K562 (cell line): Measurements from ENCODE around the gene THAP9. TPM values are rescaled to one million over a fixed set of nuclear protein-coding genes. Genes with fewer than 3 reads are reported as not detected.

Experiments used
- BRD4 ChIP-seq: fragments of 200-600 bp; sonication (generic); IDR thresholded peaks from 2 replicates; pipeline ENCODE4 v1.6.1; 2017; ENCODE audit warnings: inconsistent platforms
- CSDE1 ChIP-seq, 2 experiments: fragments of 450-650 bp; IDR thresholded peaks; 2 replicates each; pipeline ENCODE4 v1.6.1; 2016; ENCODE audit warnings: mild to moderate bottlenecking in 1 of 2
- HEY1 ChIP-seq: fragments of 250-450 bp; sonication (Bioruptor Pico); IDR thresholded peaks from 2 replicates; pipeline ENCODE4 v1.5.0; 2020; ENCODE audit warnings: mild to moderate bottlenecking, moderate library complexity, borderline replicate concordance
- KLF6 ChIP-seq: fragments of 250-450 bp; sonication (Bioruptor Pico); IDR thresholded peaks from 2 replicates; pipeline ENCODE4 v1.4.0; 2020; ENCODE audit warnings: mild to moderate bottlenecking, moderate library complexity, borderline replicate concordance
- RBM25 ChIP-seq: fragments of 200-400 bp; formaldehyde crosslinking; IDR thresholded peaks from 2 replicates; pipeline ENCODE4 v1.6.1; 2018; ENCODE audit warnings: low read length, low read depth, moderate library complexity; ENCODE audit not compliant: severe bottlenecking
- TAF15 ChIP-seq: fragments of 200-400 bp; formaldehyde crosslinking; IDR thresholded peaks from 2 replicates; pipeline ENCODE4 v1.6.1; 2017; ENCODE audit warnings: mild to moderate bottlenecking, low read depth, low read length, moderate library complexity
- TEAD2 ChIP-seq: fragments of 450-650 bp; IDR thresholded peaks from 2 replicates; pipeline ENCODE4 v1.6.1; 2016; ENCODE audit warnings: missing genetic modification characterization, control low read depth, missing compliant biosample characterization
- ZC3H11A ChIP-seq: IDR thresholded peaks from 2 replicates; pipeline ENCODE4 v1.6.1; 2012; ENCODE audit warnings: low read depth, low read length, improper control_type of control experiment
- ZNF76 ChIP-seq: fragments of 250-450 bp; sonication (Bioruptor Pico); IDR thresholded peaks from 2 replicates; pipeline ENCODE4 v1.4.0; 2020; ENCODE audit warnings: mild to moderate bottlenecking, moderate library complexity, borderline replicate concordance
- polyA plus RNA-seq, 8 experiments: library from polyadenylated mRNA; depleted of rRNA in 4 of 8; stranded (reverse) in 5 of 8; unstranded in 3 of 8; fragments of >200 nt; fragmentation: Nextera tagmentation in 2 of 8; fragmentation: Illumina TruSeq in 1 of 8; extraction: Ambion mirVana in 2 of 8; extraction: Trizol in 1 of 8; gene quantifications; 2 replicates each; pipeline versions ENCODE4 v1.2.1 to v1.2.3, GENCODE V29; 2011 to 2014; ENCODE audit warnings: inconsistent platforms in 1 of 8, missing spikeins in 1 of 8
- total RNA-seq, 7 experiments: library from RNA; depleted of rRNA in 6 of 7; stranded (reverse); fragments of >200 nt in 6 of 7; fragmentation: Illumina TruSeq in 2 of 7; extraction: Trizol in 2 of 7; gene quantifications; 2 replicates each; pipeline versions ENCODE4 v1.2.1 to v1.2.3, GENCODE V29; 2011 to 2021; ENCODE audit warnings: low replicate concordance in 1 of 7
- TF ChIP-seq, protein P1 (sequence below): sonication (generic); formaldehyde crosslinking; IDR thresholded peaks from 2 replicates; pipeline ENCODE4 v1.8.0; 2022; ENCODE audit warnings: missing genetic modification reagents, mild to moderate bottlenecking, borderline replicate concordance
- TF ChIP-seq, protein P2 (sequence below): sonication (generic); formaldehyde crosslinking; IDR thresholded peaks from 2 replicates; pipeline ENCODE4 v1.8.1; 2023; ENCODE audit warnings: mild to moderate bottlenecking, missing genetic modification reagents
- TF ChIP-seq, protein P3 (sequence below), 2 experiments: fragments of 450-650 bp; IDR thresholded peaks; 2 replicates each; pipeline ENCODE4 v1.6.1; 2016
- TF ChIP-seq, protein P4 (sequence below): sonication (generic); formaldehyde crosslinking; IDR thresholded peaks from 2 replicates; pipeline ENCODE4 v1.8.0; 2022; ENCODE audit warnings: missing genetic modification reagents, mild to moderate bottlenecking, moderate library complexity, borderline replicate concordance
- TF ChIP-seq, protein P5 (sequence below), 3 experiments: IDR thresholded peaks in 2 of 3; conservative IDR thresholded peaks in 1 of 3; 2 replicates each; pipeline ENCODE4 v1.5.1; 2011 to 2012; ENCODE audit warnings: low read length in 3 of 3, mild to moderate bottlenecking in 3 of 3, control low read depth in 2 of 3, improper control_type of control experiment in 1 of 3, inconsistent platforms in 1 of 3, low read depth in 1 of 3, mixed read lengths in 1 of 3, moderate library complexity in 1 of 3; ENCODE audit not compliant: insufficient read depth in 2 of 3
- TF ChIP-seq, protein P6 (sequence below), 2 experiments: fragments of 150-350 bp in 1 of 2; IDR thresholded peaks; 2 replicates each; pipeline ENCODE4 v1.6.1; 2012 to 2016; ENCODE audit warnings: low read depth in 2 of 2, low read length in 2 of 2, mild to moderate bottlenecking in 1 of 2, moderate library complexity in 1 of 2

THAP9 gene
- total and polyA plus RNA-seq, 9 of the 15 experiments (the other 6 are each of a cell fraction or from before 2014, with no cell fraction given): 3.4 to 7.0 (median 5.4) TPM

DNA sequence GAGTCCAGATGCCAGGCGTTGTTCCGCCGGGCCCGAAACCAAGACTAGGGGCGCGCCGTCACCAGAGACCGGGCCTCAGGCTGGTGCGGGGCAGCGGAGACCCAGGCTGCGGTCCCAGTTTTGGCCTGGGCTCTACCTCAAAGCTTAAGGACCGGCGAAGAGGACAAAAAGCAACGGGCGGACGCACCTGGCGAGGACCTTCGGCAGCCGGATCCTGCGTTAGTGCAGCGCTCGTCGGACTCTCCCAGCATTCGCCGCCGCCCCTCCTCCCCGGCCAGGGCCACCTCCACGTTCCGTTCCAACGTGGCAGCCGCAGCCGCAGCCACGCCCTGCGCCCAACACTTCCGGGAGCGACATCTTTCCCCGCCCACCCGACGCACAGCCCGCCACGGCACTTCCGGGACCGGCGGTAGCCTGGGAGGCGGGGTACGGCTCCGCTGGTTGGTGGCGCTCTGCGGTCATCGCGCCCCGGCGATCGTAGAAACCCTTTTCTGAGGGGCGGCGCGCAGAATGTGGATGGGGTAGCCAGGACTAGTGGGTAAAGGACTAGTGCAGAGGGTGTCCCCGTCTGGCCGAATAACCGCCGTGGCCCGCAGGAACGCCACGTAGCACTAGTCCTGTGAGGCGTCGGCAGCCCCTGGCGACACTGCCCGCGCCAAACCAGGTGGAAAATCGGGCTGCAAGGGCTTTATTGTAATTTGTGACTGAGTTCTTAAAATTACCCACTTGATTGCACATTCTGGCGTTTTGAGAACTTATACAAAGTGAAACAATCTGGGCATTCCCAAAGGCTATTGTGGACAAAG, 9.4 kb upstream of the THAP9 start, which contains the start of gene SEC31A (continued):
- TF ChIP-seq, protein P1, sequence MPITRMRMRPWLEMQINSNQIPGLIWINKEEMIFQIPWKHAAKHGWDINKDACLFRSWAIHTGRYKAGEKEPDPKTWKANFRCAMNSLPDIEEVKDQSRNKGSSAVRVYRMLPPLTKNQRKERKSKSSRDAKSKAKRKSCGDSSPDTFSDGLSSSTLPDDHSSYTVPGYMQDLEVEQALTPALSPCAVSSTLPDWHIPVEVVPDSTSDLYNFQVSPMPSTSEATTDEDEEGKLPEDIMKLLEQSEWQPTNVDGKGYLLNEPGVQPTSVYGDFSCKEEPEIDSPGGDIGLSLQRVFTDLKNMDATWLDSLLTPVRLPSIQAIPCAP (CRISPR knock-in tag): no peak
- TF ChIP-seq BRD4 (peak; percentile 67; the same call in 1 of the 2 replicates), RBM25 (no peak), ZNF76 (CRISPR knock-in tag) (no peak), HEY1 (CRISPR knock-in tag) (no peak), TEAD2 (tag) (no peak), KLF6 (peak; percentile 98), TAF15 (no peak), ZC3H11A (no peak), CSDE1 (IDR thresholded peaks at IDR 0.05) (no peak)
- TF ChIP-seq, protein P2, sequence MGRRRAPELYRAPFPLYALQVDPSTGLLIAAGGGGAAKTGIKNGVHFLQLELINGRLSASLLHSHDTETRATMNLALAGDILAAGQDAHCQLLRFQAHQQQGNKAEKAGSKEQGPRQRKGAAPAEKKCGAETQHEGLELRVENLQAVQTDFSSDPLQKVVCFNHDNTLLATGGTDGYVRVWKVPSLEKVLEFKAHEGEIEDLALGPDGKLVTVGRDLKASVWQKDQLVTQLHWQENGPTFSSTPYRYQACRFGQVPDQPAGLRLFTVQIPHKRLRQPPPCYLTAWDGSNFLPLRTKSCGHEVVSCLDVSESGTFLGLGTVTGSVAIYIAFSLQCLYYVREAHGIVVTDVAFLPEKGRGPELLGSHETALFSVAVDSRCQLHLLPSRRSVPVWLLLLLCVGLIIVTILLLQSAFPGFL (CRISPR knock-in tag): no peak
- TF ChIP-seq, protein P3, sequence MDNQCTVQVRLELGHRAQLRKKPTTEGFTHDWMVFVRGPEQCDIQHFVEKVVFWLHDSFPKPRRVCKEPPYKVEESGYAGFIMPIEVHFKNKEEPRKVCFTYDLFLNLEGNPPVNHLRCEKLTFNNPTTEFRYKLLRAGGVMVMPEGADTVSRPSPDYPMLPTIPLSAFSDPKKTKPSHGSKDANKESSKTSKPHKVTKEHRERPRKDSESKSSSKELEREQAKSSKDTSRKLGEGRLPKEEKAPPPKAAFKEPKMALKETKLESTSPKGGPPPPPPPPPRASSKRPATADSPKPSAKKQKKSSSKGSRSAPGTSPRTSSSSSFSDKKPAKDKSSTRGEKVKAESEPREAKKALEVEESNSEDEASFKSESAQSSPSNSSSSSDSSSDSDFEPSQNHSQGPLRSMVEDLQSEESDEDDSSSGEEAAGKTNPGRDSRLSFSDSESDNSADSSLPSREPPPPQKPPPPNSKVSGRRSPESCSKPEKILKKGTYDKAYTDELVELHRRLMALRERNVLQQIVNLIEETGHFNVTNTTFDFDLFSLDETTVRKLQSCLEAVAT (IDR thresholded peaks at IDR 0.05): peak in 1 of 2 experiments; percentile 92; a peak in 2 of 4 replicates
- TF ChIP-seq, protein P4, sequence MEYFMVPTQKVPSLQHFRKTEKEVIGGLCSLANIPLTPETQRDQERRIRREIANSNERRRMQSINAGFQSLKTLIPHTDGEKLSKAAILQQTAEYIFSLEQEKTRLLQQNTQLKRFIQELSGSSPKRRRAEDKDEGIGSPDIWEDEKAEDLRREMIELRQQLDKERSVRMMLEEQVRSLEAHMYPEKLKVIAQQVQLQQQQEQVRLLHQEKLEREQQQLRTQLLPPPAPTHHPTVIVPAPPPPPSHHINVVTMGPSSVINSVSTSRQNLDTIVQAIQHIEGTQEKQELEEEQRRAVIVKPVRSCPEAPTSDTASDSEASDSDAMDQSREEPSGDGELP (CRISPR knock-in tag): peak; percentile 92
- TF ChIP-seq, protein P5, sequence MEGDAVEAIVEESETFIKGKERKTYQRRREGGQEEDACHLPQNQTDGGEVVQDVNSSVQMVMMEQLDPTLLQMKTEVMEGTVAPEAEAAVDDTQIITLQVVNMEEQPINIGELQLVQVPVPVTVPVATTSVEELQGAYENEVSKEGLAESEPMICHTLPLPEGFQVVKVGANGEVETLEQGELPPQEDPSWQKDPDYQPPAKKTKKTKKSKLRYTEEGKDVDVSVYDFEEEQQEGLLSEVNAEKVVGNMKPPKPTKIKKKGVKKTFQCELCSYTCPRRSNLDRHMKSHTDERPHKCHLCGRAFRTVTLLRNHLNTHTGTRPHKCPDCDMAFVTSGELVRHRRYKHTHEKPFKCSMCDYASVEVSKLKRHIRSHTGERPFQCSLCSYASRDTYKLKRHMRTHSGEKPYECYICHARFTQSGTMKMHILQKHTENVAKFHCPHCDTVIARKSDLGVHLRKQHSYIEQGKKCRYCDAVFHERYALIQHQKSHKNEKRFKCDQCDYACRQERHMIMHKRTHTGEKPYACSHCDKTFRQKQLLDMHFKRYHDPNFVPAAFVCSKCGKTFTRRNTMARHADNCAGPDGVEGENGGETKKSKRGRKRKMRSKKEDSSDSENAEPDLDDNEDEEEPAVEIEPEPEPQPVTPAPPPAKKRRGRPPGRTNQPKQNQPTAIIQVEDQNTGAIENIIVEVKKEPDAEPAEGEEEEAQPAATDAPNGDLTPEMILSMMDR (IDR thresholded peaks at IDR 0.05 in 2 of 3, conservative IDR thresholded peaks at IDR 0.05 in 1 of 3; ENCODE audit: insufficient read depth in 2 of 3, low read depth in 1 of 3, low read length in 3 of 3): peak in 2 of 3 experiments; percentile 8 to 9; a peak in 1 of 6 replicates
- TF ChIP-seq, protein P6, sequence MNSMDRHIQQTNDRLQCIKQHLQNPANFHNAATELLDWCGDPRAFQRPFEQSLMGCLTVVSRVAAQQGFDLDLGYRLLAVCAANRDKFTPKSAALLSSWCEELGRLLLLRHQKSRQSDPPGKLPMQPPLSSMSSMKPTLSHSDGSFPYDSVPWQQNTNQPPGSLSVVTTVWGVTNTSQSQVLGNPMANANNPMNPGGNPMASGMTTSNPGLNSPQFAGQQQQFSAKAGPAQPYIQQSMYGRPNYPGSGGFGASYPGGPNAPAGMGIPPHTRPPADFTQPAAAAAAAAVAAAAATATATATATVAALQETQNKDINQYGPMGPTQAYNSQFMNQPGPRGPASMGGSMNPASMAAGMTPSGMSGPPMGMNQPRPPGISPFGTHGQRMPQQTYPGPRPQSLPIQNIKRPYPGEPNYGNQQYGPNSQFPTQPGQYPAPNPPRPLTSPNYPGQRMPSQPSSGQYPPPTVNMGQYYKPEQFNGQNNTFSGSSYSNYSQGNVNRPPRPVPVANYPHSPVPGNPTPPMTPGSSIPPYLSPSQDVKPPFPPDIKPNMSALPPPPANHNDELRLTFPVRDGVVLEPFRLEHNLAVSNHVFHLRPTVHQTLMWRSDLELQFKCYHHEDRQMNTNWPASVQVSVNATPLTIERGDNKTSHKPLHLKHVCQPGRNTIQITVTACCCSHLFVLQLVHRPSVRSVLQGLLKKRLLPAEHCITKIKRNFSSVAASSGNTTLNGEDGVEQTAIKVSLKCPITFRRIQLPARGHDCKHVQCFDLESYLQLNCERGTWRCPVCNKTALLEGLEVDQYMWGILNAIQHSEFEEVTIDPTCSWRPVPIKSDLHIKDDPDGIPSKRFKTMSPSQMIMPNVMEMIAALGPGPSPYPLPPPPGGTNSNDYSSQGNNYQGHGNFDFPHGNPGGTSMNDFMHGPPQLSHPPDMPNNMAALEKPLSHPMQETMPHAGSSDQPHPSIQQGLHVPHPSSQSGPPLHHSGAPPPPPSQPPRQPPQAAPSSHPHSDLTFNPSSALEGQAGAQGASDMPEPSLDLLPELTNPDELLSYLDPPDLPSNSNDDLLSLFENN (IDR thresholded peaks at IDR 0.05; ENCODE audit: low read depth in 2 of 2, low read length in 2 of 2): 0 out of 4 replicates have a peak, but pooled peaks of 1 of the 2 experiments have one; percentile 31
